ENCODE data around the gene WDR7.
A peak's percentile ranks its signal among the peaks of the same experiment; 100 is the strongest.

The WDR7 gene

GRCh38 chr18:56815926-56816325 lies 164.8 kb downstream of the WDR7 start:
- DNase-seq: no peak

- no peak for DNase-seq
Measured at GRCh38 chr18:56823986-56824565, 172.9 kb downstream of the WDR7 start.

- no peak for DNase-seq
Measured at GRCh38 chr18:56825321-56825720, 174.2 kb downstream of the WDR7 start.

GRCh38 chr18:56825878-56826277 lies 174.7 kb downstream of the WDR7 start:
- no peak for DNase-seq

GRCh38 chr18:56831988-56832387 lies 180.8 kb downstream of the WDR7 start:
- DNase-seq: no peak

GRCh38 chr18:56835331-56835730 lies 184.2 kb downstream of the WDR7 start:
- no peak for DNase-seq

GRCh38 chr18:56836173-56836572 lies 185.0 kb downstream of the WDR7 start:
- no peak for DNase-seq

- DNase-seq: no peak
Measured at GRCh38 chr18:56841836-56842235, 190.7 kb downstream of the WDR7 start.

GRCh38 chr18:56843241-56843640 lies 192.1 kb downstream of the WDR7 start:
- no peak for DNase-seq

- DNase-seq: no peak
Measured at GRCh38 chr18:56844556-56844955, 193.4 kb downstream of the WDR7 start.

- DNase-seq: no peak
Measured at GRCh38 chr18:56851774-56852173, 200.6 kb downstream of the WDR7 start.

- no peak for DNase-seq
Measured at GRCh38 chr18:56853961-56854360, 202.8 kb downstream of the WDR7 start.

GRCh38 chr18:56861244-56861643 lies 210.1 kb downstream of the WDR7 start:
- no peak for DNase-seq

GRCh38 chr18:56869189-56869777 lies 218.1 kb downstream of the WDR7 start:
- peak; percentile 6 to 24 for DNase-seq

- no peak for DNase-seq
Measured at GRCh38 chr18:56870982-56871381, 219.8 kb downstream of the WDR7 start.

- DNase-seq: no peak
Measured at GRCh38 chr18:56872140-56872539, 221.0 kb downstream of the WDR7 start.

GRCh38 chr18:56873441-56874140 lies 222.4 kb downstream of the WDR7 start:
- no peak for DNase-seq

- no peak for DNase-seq
Measured at GRCh38 chr18:56878711-56879110, 227.6 kb downstream of the WDR7 start.

GRCh38 chr18:56884511-56884910 lies 233.4 kb downstream of the WDR7 start:
- DNase-seq: no peak

- DNase-seq: no peak
Measured at GRCh38 chr18:56888978-56889377, 237.8 kb downstream of the WDR7 start.

- peak in 1 of 2 experiments; percentile 1 for DNase-seq
Measured at GRCh38 chr18:56889621-56890020, 238.5 kb downstream of the WDR7 start.

GRCh38 chr18:56890632-56891031 lies 239.5 kb downstream of the WDR7 start:
- peak; percentile 8 to 59 for DNase-seq

GRCh38 chr18:56891116-56891515 lies 240.0 kb downstream of the WDR7 start:
- no peak for DNase-seq

- DNase-seq: no peak
Measured at GRCh38 chr18:56891870-56892269, 240.7 kb downstream of the WDR7 start.

- no peak for DNase-seq
Measured at GRCh38 chr18:56897122-56897521, 246.0 kb downstream of the WDR7 start.
